HG03025 (cell line): ENCODE data around the gene FHL2.

Experiments
- ATAC-seq: cut with Tn5 transposase; IDR thresholded peaks from one replicate; pipeline ENCODE4 v1.9.1; 2021; ENCODE audit warnings: mild to moderate bottlenecking, moderate library complexity; ENCODE audit not compliant: unreplicated experiment, low FRiP score

FHL2 gene

DNA sequence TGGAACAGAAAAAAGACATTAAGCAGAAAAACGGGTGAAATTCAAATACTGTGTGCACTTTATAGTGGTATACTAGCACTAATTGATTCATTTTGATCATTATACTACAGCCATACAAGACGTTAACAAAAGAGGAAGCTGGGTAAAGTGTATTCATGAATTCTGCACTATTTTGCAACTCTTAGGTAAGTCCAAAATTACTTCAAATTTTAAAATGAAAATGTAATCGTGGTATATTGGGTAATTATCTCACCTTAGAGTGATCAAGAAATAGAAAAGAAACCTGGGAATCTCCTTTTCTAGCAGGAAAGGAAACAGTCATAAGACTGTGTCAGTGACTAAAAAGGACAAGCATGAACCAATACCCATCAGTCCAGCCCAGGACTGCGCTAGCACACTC lies 74.8 kb downstream of the FHL2 start:
- ATAC-seq: no peak

DNA sequence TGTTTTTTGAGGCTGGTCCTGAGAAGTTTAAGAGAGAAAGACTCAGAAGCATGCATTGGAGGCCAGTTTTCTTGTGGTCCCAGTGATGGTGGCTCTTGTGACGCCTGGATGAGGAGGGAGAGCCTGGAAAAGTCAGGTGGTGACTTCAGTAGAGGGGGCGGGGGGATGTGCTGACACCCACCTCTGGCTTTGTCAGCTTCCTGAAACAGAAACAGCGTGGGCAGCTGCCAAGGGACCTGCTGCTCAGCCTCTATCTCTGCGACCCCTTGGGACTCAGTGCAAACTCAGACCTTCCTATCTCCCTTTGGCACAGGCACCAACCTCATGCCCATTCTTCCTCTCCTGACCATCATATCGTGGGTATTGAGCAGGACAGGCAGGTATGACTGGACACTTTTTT lies 75.7 kb downstream of the FHL2 start:
- ATAC-seq: no peak

- ATAC-seq: no peak
Measured at GRCh38 chr2:105321875-105322646, 76.8 kb downstream of the FHL2 start.

GRCh38 chr2:105320651-105321215 lies 78.1 kb downstream of the FHL2 start:
- no peak for ATAC-seq

GRCh38 chr2:105317937-105318336 lies 80.9 kb downstream of the FHL2 start:
- ATAC-seq: no peak

- peak; percentile 53 for ATAC-seq
Measured at GRCh38 chr2:105315314-105315713, 83.5 kb downstream of the FHL2 start.

DNA sequence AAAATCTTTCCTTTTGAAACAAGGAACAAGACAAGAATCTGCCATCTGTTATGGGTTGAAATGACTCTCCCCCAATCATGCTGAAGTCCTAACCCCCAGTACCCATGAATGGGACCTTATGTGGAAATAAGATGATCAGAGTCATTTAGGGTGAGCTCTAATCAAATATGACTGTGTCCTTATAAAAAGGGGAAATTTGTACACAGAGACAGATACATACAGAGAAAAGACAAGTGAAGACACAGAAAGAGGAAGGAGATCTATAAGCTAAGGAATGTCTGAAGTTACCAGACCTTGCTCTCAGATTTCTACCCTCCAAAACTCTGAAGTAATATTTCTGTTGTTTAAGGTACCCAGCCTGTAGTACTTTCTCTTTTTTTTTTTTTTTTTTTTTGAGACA lies 85.0 kb downstream of the FHL2 start:
- no peak for ATAC-seq
